ENCODE data around the gene AADACL4. TPM values are rescaled to one million over a fixed set of nuclear protein-coding genes. Genes with fewer than 3 reads are reported as not detected.

Gene AADACL4
- total and polyA plus RNA-seq, 10 of the 15 experiments (the other 5 are each of a cell fraction or from before 2014, with no cell fraction given), result not detected

DNA sequence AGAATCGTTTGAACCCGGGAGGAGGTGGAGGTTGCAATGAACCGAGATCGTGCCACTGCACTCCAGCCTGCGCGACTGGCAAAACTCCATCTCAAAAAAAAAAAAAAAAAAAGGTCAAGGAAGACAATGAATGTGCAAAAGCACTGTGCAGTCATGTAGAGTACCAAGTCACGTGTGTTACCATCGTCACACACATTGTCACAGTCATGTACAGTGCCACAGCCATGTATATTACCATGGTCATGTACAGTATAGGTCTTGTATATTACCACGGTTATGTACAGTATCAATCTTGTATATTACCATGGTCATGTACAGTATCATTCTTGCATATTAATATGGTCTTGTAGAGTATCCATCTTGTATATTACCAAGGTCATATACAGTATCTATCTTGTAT, 38.9 kb upstream of the AADACL4 start:
- Histone ChIP-seq H4K20me1 (ENCODE audit: control insufficient read depth, insufficient read depth) (no peaks in the 10 kb centered on the region), H2AFZ (ENCODE audit: control insufficient read depth, low read depth, low read length) (no peak overlapping the region), H3K4me3 (no peak overlapping the region), H3K4me2 (ENCODE audit: control insufficient read depth, insufficient read depth) (no peak overlapping the region), H3K9me3 (replicated peaks; ENCODE audit: control insufficient read depth, insufficient read depth, low read length) (peaks cover 1% of the 10 kb centered on the region; the same call in 2 of the 3 replicates), H3K4me1 (ENCODE audit: control insufficient read depth, insufficient read depth, low read length) (no peaks in the 10 kb centered on the region), H3K36me3 (ENCODE audit: control insufficient read depth in 2 of 2, insufficient read depth in 2 of 2, low read length in 1 of 2) (no peaks in the 10 kb centered on the region), H3K27ac (ENCODE audit: control insufficient read depth, insufficient read depth) (no peak overlapping the region), H3K9ac (ENCODE audit: control insufficient read depth, insufficient read depth, low read length) (no peak overlapping the region), H3K27me3 (replicated peaks in 1 of 2; ENCODE audit: control insufficient read depth in 2 of 2, insufficient read depth in 2 of 2, low read length in 1 of 2) (no peaks in the 10 kb centered on the region; a peak in 1 of 4 replicates), H3K79me2 (ENCODE audit: control insufficient read depth, insufficient read depth, low read length) (no peaks in the 10 kb centered on the region)
- CTCF ChIA-PET, result interaction anchor here (1.3 to 5.1 kb wide), 2 partner anchors 14 to 54 kb away, joined by 3 to 47 read pairs; partner anchors contain the start of gene DHRS3
- FAIRE-seq, result no peak
- no TSS peak for BruUV-seq (replicated peaks)
- RAD21 ChIA-PET (ENCODE audit: unreplicated experiment), result interaction anchor here (0.6 kb wide), 1 partner anchor 9 kb away, joined by 3 read pairs; no protein-coding TSS in a partner anchor
- TF ChIP-seq PML (IDR thresholded peaks at IDR 0.05; ENCODE audit: low read length), result no peak
- TF ChIP-seq, protein P1, sequence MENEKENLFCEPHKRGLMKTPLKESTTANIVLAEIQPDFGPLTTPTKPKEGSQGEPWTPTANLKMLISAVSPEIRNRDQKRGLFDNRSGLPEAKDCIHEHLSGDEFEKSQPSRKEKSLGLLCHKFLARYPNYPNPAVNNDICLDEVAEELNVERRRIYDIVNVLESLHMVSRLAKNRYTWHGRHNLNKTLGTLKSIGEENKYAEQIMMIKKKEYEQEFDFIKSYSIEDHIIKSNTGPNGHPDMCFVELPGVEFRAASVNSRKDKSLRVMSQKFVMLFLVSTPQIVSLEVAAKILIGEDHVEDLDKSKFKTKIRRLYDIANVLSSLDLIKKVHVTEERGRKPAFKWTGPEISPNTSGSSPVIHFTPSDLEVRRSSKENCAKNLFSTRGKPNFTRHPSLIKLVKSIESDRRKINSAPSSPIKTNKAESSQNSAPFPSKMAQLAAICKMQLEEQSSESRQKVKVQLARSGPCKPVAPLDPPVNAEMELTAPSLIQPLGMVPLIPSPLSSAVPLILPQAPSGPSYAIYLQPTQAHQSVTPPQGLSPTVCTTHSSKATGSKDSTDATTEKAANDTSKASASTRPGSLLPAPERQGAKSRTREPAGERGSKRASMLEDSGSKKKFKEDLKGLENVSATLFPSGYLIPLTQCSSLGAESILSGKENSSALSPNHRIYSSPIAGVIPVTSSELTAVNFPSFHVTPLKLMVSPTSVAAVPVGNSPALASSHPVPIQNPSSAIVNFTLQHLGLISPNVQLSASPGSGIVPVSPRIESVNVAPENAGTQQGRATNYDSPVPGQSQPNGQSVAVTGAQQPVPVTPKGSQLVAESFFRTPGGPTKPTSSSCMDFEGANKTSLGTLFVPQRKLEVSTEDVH (IDR thresholded peaks at IDR 0.05; ENCODE audit: low read depth, partially characterized antibody), result no peak
- no peak for TF ChIP-seq SRF (IDR thresholded peaks at IDR 0.05; ENCODE audit: low read depth in 2 of 2, low read length in 2 of 2)
- TF ChIP-seq, protein P2, sequence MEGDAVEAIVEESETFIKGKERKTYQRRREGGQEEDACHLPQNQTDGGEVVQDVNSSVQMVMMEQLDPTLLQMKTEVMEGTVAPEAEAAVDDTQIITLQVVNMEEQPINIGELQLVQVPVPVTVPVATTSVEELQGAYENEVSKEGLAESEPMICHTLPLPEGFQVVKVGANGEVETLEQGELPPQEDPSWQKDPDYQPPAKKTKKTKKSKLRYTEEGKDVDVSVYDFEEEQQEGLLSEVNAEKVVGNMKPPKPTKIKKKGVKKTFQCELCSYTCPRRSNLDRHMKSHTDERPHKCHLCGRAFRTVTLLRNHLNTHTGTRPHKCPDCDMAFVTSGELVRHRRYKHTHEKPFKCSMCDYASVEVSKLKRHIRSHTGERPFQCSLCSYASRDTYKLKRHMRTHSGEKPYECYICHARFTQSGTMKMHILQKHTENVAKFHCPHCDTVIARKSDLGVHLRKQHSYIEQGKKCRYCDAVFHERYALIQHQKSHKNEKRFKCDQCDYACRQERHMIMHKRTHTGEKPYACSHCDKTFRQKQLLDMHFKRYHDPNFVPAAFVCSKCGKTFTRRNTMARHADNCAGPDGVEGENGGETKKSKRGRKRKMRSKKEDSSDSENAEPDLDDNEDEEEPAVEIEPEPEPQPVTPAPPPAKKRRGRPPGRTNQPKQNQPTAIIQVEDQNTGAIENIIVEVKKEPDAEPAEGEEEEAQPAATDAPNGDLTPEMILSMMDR (IDR thresholded peaks at IDR 0.05 in 2 of 3, conservative IDR thresholded peaks at IDR 0.05 in 1 of 3; ENCODE audit: control insufficient read depth in 2 of 3, extremely low read depth in 1 of 3, insufficient read depth in 1 of 3, low read depth in 3 of 3, low read length in 3 of 3), result no peak
- TF ChIP-seq ZSCAN29 (IDR thresholded peaks at IDR 0.05), result no peak
- intact Hi-C loops (cut with micrococcal nuclease; ENCODE audit: unreplicated experiment) (loop anchor here (5.0 kb wide), 1 partner anchor 158 kb away; no protein-coding TSS in a partner anchor), in situ Hi-C loops (cut with MboI) (no loop called here)
- 69% methylated on average over 7 of the region's 9 CpGs for WGBS (ENCODE audit: insufficient coverage, insufficient replicate concordance, low lambda C conversion rate, missing lambda C conversion rate)
- POLR2A ChIA-PET, result no interaction called here
- no peak for DNase-seq (ENCODE audit: low read depth, low spot score)
- no peak for ATAC-seq
- SMC1A ChIA-PET (ENCODE audit: uncharacterized antibody, unreplicated experiment), result interaction anchor here (0.9 to 4.6 kb wide), 3 partner anchors 12 to 166 kb away, joined by 3 to 49 read pairs (median 3); partner anchors contain the start of gene DHRS3

Measured in GM12878 (cell line).